SK-N-DZ (cell line): ENCODE measurements around the gene SCCPDH.

Experiments
- DNase-seq: peaks from one replicate; pipeline ENCODE4 v3.0.0-alpha.2; 2015; ENCODE audit warnings: low spot score

Gene SCCPDH

GRCh38 chr1:246785494-246786111, 61.4 kb downstream of the SCCPDH start:
- DNase-seq: no peak

- peak; percentile 64 for DNase-seq
Measured at GRCh38 chr1:246786606-246787238, 62.5 kb downstream of the SCCPDH start.

GRCh38 chr1:246787781-246788513, 63.7 kb downstream of the SCCPDH start:
- DNase-seq: no peak

GRCh38 chr1:246788895-246789338, 64.7 kb downstream of the SCCPDH start:
- no peak for DNase-seq

- DNase-seq: no peak
Measured at GRCh38 chr1:246789454-246790339, 65.5 kb downstream of the SCCPDH start.

- DNase-seq: no peak
Measured at GRCh38 chr1:246790364-246790763, 66.2 kb downstream of the SCCPDH start.

- DNase-seq: no peak
Measured at GRCh38 chr1:246790833-246791232, 66.6 kb downstream of the SCCPDH start.

- DNase-seq: no peak
Measured at GRCh38 chr1:246791303-246791918, 67.2 kb downstream of the SCCPDH start.

GRCh38 chr1:246792603-246793002, 68.4 kb downstream of the SCCPDH start:
- no peak for DNase-seq

- no peak for DNase-seq
Measured at GRCh38 chr1:246793356-246793896, 69.2 kb downstream of the SCCPDH start.

GRCh38 chr1:246794048-246794827, 70.0 kb downstream of the SCCPDH start:
- DNase-seq: peak; percentile 44

GRCh38 chr1:246794828-246795671, 70.8 kb downstream of the SCCPDH start:
- no peak for DNase-seq

- no peak for DNase-seq
Measured at GRCh38 chr1:246795906-246796694, 71.9 kb downstream of the SCCPDH start.

GRCh38 chr1:246797157-246797556, 72.9 kb downstream of the SCCPDH start:
- DNase-seq: no peak

GRCh38 chr1:246797597-246797996, 73.4 kb downstream of the SCCPDH start:
- DNase-seq: peak; percentile 80

- DNase-seq: no peak
Measured at GRCh38 chr1:246798107-246798506, 73.9 kb downstream of the SCCPDH start.

GRCh38 chr1:246798606-246799496, 74.6 kb downstream of the SCCPDH start:
- no peak for DNase-seq
